OCI-LY7 (cell line): Measurements from ENCODE around the gene ACER2. TPM values are rescaled to one million over a fixed set of nuclear protein-coding genes. Genes with fewer than 3 reads are reported as not detected.

Experiments used
- BruUV-seq: library from RNA; stranded (reverse); fragments of 400-500 nt; replicated peaks from 2 replicates; lab custom pipeline; 2021; lab: Mats Ljungman, UMichigan
- CTCF ChIA-PET: fragments of 300-600 bp; sonication (Branson Sonifier 250); formaldehyde crosslinking; loops from one replicate; lab custom pipeline; 2022; ENCODE audit warnings: antibody characterized with exemption; ENCODE audit not compliant: unreplicated experiment; lab: Charles Lee
- POLR2A ChIA-PET: fragments of 300-600 bp; sonication (Branson Sonifier 250); formaldehyde crosslinking; loops from one replicate; lab custom pipeline; 2022; ENCODE audit warnings: antibody characterized with exemption; lab: Charles Lee
- DNase-seq: peaks from one replicate; pipeline ENCODE4 v3.0.0-alpha.2; 2015; ENCODE audit warnings: low spot score
- H2AFZ ChIP-seq: fragments of 200-600 bp; sonication (generic), shearing (Covaris generic); 2 replicates; pipeline ENCODE4 v1.6.1; 2014; ENCODE audit warnings: mild to moderate bottlenecking, antibody characterized with exemption, low read length, moderate library complexity
- H3K27ac ChIP-seq: fragments of 200-600 bp; sonication (generic); 2 replicates; pipeline ENCODE4 v1.5.1; 2014; ENCODE audit warnings: mixed run types, low read depth, mild to moderate bottlenecking, moderate library complexity, low read length, inconsistent platforms; ENCODE audit not compliant: poor library complexity, severe bottlenecking
- H3K36me3 ChIP-seq: fragments of 200-600 bp; sonication (generic); 2 replicates; pipeline ENCODE4 v1.6.1; 2014; ENCODE audit warnings: mild to moderate bottlenecking, antibody characterized with exemption, low read length, moderate library complexity, mixed read lengths; ENCODE audit not compliant: insufficient read depth
- H3K4me1 ChIP-seq: fragments of 200-600 bp; sonication (generic); 2 replicates; pipeline ENCODE4 v1.5.1; 2014; ENCODE audit warnings: mild to moderate bottlenecking, low read length; ENCODE audit not compliant: insufficient read depth, poor library complexity, severe bottlenecking
- H3K4me2 ChIP-seq: fragments of 200-600 bp; sonication (generic); 2 replicates; pipeline ENCODE4 v1.6.1; 2014; ENCODE audit warnings: mild to moderate bottlenecking, low read length
- H3K4me3 ChIP-seq: fragments of 200-600 bp; sonication (generic); 2 replicates; pipeline ENCODE4 v1.5.1; 2014; ENCODE audit warnings: mild to moderate bottlenecking, low read depth, low read length; ENCODE audit not compliant: poor library complexity, severe bottlenecking
- H3K79me2 ChIP-seq: fragments of 200-600 bp; sonication (generic); 2 replicates; pipeline ENCODE4 v1.6.1; 2016; ENCODE audit warnings: low read depth, mild to moderate bottlenecking, low read length, moderate library complexity, mixed read lengths; ENCODE audit not compliant: insufficient read depth
- H3K9me2 ChIP-seq: fragments of 200-600 bp; sonication (generic); 2 replicates; pipeline ENCODE4 v1.6.1; 2016; ENCODE audit warnings: mild to moderate bottlenecking, low read length, mixed read lengths; ENCODE audit not compliant: insufficient read depth
- H3K9me3 ChIP-seq: fragments of 200-600 bp; sonication (generic); 2 replicates; pipeline ENCODE4 v1.6.1; 2014; ENCODE audit warnings: mild to moderate bottlenecking, mixed run types, low read length, mixed read lengths
- H4K20me1 ChIP-seq: fragments of 200-600 bp; sonication (generic); 2 replicates; pipeline ENCODE4 v1.6.1; 2014; ENCODE audit warnings: mild to moderate bottlenecking, antibody characterized with exemption, low read length, moderate library complexity, mixed read lengths; ENCODE audit not compliant: insufficient read depth
- EZH2phosphoT487 ChIP-seq: fragments of 200-600 bp; sonication (generic); IDR thresholded peaks from 2 replicates; pipeline ENCODE4 v1.6.1; 2018; ENCODE audit warnings: low read depth, borderline replicate concordance, mild to moderate bottlenecking, mixed run types, antibody characterized with exemption, low read length, moderate library complexity, mixed read lengths
- intact Hi-C: fragments of 100-400 bp; cut with micrococcal nuclease; formaldehyde crosslinking; loops from one replicate; pipeline ENCODE4 v1.10.0; 2022; ENCODE audit not compliant: unreplicated experiment
- total RNA-seq, 2 experiments: library from RNA; depleted of rRNA in 1 of 2; stranded (reverse); fragments of >200 nt in 1 of 2; shearing (Covaris generic) in 1 of 2; gene quantifications; 2 replicates each; pipeline ENCODE4 v1.2.3, GENCODE V29; 2014 to 2022
- TF ChIP-seq, protein P1 (sequence below): fragments of 200-600 bp; sonication (generic); conservative IDR thresholded peaks from 2 replicates; pipeline ENCODE4 v1.5.1; 2014; ENCODE audit warnings: mild to moderate bottlenecking, antibody characterized with exemption, low read length, moderate library complexity, mixed read lengths

The ACER2 gene
- total RNA-seq, 2 experiments from 2014 or later, result 1.4 to 1.8 TPM

DNA sequence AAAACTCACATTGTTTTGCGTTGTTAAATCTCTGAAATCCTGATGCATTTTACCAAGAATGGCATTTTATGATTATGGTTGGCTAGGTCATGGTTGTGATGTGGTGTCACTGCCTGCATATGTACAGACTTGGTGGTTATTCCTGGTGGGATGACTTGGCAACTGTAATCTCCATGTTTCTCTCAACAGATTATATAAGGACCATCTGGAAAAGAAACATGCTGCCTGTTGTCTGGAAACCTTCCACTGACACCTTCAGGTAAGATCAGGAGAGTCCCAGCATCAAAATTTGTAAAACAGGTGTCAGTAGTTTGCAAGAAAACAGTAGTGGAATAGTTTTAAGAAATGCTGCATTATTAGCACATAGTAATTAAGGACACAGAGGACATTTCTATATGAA is 3.0 kb upstream of the ACER2 start:
- Histone ChIP-seq H2AFZ (no peak overlapping the region), H3K9me2 (no peaks in the 10 kb centered on the region), H3K4me3 (no peak overlapping the region), H4K20me1 (no peaks in the 10 kb centered on the region), H3K9me3 (0 out of 2 replicates have a peak, but pooled peaks cover 3% of the 10 kb centered on the region), H3K4me2 (no peak overlapping the region), H3K79me2 (no peaks in the 10 kb centered on the region), H3K27ac (no peak overlapping the region), H3K4me1 (peaks cover 10% of the 10 kb centered on the region), H3K36me3 (no peaks in the 10 kb centered on the region)
- ChIA-PET CTCF (no interaction called here), POLR2A (interaction anchor here (0.7 kb wide), 1 partner anchor 204 kb away, joined by 3 read pairs; no protein-coding TSS in a partner anchor)
- BruUV-seq, result no TSS peak
- TF ChIP-seq, protein P1, sequence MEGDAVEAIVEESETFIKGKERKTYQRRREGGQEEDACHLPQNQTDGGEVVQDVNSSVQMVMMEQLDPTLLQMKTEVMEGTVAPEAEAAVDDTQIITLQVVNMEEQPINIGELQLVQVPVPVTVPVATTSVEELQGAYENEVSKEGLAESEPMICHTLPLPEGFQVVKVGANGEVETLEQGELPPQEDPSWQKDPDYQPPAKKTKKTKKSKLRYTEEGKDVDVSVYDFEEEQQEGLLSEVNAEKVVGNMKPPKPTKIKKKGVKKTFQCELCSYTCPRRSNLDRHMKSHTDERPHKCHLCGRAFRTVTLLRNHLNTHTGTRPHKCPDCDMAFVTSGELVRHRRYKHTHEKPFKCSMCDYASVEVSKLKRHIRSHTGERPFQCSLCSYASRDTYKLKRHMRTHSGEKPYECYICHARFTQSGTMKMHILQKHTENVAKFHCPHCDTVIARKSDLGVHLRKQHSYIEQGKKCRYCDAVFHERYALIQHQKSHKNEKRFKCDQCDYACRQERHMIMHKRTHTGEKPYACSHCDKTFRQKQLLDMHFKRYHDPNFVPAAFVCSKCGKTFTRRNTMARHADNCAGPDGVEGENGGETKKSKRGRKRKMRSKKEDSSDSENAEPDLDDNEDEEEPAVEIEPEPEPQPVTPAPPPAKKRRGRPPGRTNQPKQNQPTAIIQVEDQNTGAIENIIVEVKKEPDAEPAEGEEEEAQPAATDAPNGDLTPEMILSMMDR, result no peak
- TF ChIP-seq EZH2phosphoT487, result no peak
- intact Hi-C loops, result no loop called here
- DNase-seq, result no peak

DNA sequence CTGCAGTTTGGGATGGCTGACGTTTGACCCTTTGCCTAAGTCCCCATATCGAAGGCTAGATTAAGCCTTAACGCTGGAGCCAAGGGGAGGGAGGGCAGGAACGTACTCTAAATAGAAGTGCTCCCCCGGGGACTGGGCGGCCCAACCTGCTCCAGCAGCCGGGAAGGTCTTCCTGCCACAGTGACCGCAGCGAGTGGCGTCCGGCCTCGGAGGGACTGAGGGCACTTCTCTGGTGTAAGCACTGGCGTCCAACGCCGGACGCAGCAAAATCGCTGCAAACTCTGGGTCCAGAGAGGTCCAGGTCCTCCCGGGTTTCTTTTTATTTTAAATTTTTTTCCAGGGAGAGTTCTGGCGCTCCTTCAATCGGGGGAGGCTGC is 505 bp upstream of the ACER2 start:
- Histone ChIP-seq H3K4me2 (peak overlapping the region; percentile 99), H3K27ac (no peak overlapping the region), H3K79me2 (no peaks in the 10 kb centered on the region), H3K4me1 (peaks cover 10% of the 10 kb centered on the region), H3K4me3 (peak overlapping the region; percentile 84), H4K20me1 (no peaks in the 10 kb centered on the region), H3K36me3 (no peaks in the 10 kb centered on the region), H2AFZ (peak overlapping the region; percentile 91; the same call in 1 of the 2 replicates), H3K9me3 (no peaks in the 10 kb centered on the region), H3K9me2 (no peaks in the 10 kb centered on the region)
- ChIA-PET POLR2A (no interaction called here), CTCF (interaction anchor here (1.1 kb wide), 1 partner anchor 51 kb away, joined by 3 read pairs; no protein-coding TSS in a partner anchor)
- BruUV-seq, result no TSS peak
- intact Hi-C loops, result loop anchor here (1.0 kb wide), 1 partner anchor 28 kb away; the partner anchor contains the start of gene RPS6
- no peak for DNase-seq
- TF ChIP-seq EZH2phosphoT487, result no peak
- TF ChIP-seq, protein P1, result no peak
